ENCODE measurements around the gene CCDC82.

DNA sequence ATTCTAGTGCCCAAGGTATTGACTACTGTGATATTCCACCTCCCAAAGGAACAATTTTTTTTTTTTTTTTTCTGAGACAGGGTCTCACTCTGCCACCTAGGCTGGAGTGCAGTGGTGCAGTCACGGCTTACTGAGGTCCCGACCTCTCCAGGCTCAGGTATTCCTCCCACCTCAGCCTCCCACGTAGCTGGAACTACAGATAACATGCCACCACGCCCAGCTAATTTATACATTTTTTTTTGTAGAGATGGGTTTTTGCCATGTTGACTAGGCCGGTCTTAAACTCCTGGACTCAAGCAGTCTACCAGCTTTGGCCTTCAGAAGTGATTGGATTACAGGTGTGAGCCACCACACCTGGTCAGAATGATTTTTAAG is 80.1 kb downstream of the CCDC82 start:
- TF ChIP-seq, protein P1, sequence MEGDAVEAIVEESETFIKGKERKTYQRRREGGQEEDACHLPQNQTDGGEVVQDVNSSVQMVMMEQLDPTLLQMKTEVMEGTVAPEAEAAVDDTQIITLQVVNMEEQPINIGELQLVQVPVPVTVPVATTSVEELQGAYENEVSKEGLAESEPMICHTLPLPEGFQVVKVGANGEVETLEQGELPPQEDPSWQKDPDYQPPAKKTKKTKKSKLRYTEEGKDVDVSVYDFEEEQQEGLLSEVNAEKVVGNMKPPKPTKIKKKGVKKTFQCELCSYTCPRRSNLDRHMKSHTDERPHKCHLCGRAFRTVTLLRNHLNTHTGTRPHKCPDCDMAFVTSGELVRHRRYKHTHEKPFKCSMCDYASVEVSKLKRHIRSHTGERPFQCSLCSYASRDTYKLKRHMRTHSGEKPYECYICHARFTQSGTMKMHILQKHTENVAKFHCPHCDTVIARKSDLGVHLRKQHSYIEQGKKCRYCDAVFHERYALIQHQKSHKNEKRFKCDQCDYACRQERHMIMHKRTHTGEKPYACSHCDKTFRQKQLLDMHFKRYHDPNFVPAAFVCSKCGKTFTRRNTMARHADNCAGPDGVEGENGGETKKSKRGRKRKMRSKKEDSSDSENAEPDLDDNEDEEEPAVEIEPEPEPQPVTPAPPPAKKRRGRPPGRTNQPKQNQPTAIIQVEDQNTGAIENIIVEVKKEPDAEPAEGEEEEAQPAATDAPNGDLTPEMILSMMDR (IDR thresholded peaks at IDR 0.05; ENCODE audit: low read depth, low read length, poor library complexity, severe bottlenecking) = no peak
- TF ChIP-seq EZH2phosphoT487 (IDR thresholded peaks at IDR 0.05; ENCODE audit: borderline replicate concordance, low read length) = no peak

Data from DOHH2 (cell line).